NB4 (cell line): ENCODE data around the gene NSMCE3.

Experiments used
- DNase-seq: peaks from one replicate; pipeline ENCODE4 v3.0.0; 2010; ENCODE audit warnings: low read depth
- H3K4me3 ChIP-seq: one replicate; pipeline ENCODE4 v1.5.1; 2011; ENCODE audit warnings: mild to moderate bottlenecking, low read depth, low read length, moderate library complexity
- CTCF ChIP-seq: IDR thresholded peaks from one replicate; pipeline ENCODE4 v1.5.1; 2012; ENCODE audit warnings: low read depth, low read length
- MAX ChIP-seq: IDR thresholded peaks from 2 replicates; pipeline ENCODE4 v1.6.1; 2011; ENCODE audit warnings: low read depth, low read length
- MYC ChIP-seq: IDR thresholded peaks from 2 replicates; pipeline ENCODE4 v1.6.1; 2011; ENCODE audit warnings: low read depth, low read length
- POLR2A ChIP-seq: IDR thresholded peaks from 2 replicates; pipeline ENCODE4 v1.6.1; 2011; ENCODE audit warnings: mild to moderate bottlenecking; ENCODE audit not compliant: insufficient read length; ENCODE audit errors: extremely low read depth

Gene NSMCE3

GRCh38 chr15:29269485-29270168 is at the start of gene NSMCE3:
NSMCE3 (minus strand) TSS chr15:29269822; CDS start chr15:29269705, 117 bp downstream.
- H3K4me3 ChIP-seq, result peak within 1 kb of the TSS; percentile 74
- no peak for TF ChIP-seq MYC
- TF ChIP-seq POLR2A, result peak; percentile 89
- TF ChIP-seq CTCF, result no peak
- TF ChIP-seq MAX, result peak; percentile 38
- DNase-seq, result peak; percentile 90

GRCh38 chr15:29316422-29316821 is 46.8 kb upstream of the NSMCE3 start:
- no peak for TF ChIP-seq CTCF
- TF ChIP-seq POLR2A, result no peak
- no peak for TF ChIP-seq MYC
- no peak for TF ChIP-seq MAX
- no peak overlapping the region for H3K4me3 ChIP-seq
- DNase-seq, result peak; percentile 16

GRCh38 chr15:29312387-29312786 is 42.8 kb upstream of the NSMCE3 start:
- no peak for DNase-seq
- TF ChIP-seq MAX, result no peak
- no peak for TF ChIP-seq POLR2A
- TF ChIP-seq MYC, result no peak
- no peak for TF ChIP-seq CTCF
- H3K4me3 ChIP-seq, result no peak overlapping the region

GRCh38 chr15:29311696-29312095 is 42.1 kb upstream of the NSMCE3 start:
- no peak overlapping the region for H3K4me3 ChIP-seq
- TF ChIP-seq MAX (no peak), CTCF (no peak), MYC (no peak), POLR2A (no peak)
- no peak for DNase-seq

- DNase-seq, result no peak
- no peak overlapping the region for H3K4me3 ChIP-seq
- no peak for TF ChIP-seq CTCF
Observed at GRCh38 chr15:29309139-29309538, 39.5 kb upstream of the NSMCE3 start.

- no peak for DNase-seq
- no peak overlapping the region for H3K4me3 ChIP-seq
- TF ChIP-seq POLR2A (no peak), MAX (no peak), CTCF (no peak), MYC (no peak)
Observed at GRCh38 chr15:29308299-29308698, 38.7 kb upstream of the NSMCE3 start.
